Tibial artery (tissue), 4 donors: ENCODE measurements around the gene RNF111.
"Not testable (repeated sequence)": the region's sequence is repeated elsewhere in the genome, so short reads cannot be mapped to it uniquely, and the experiment has no call there.

Experiments used
- DNase-seq, 2 donors: peaks; one replicate each; pipeline ENCODE4 v3.0.0-alpha.2; 2019
- H3K27ac ChIP-seq, 2 donors: fragments of 200-600 bp; sonication (generic) in 1 of 2; 1 replicate in 1 of 2; 2 replicates in 1 of 2; pipeline ENCODE4 v1.5.1; 2018 to 2019; ENCODE audit warnings: mild to moderate bottlenecking in 1 of 2
- H3K27me3 ChIP-seq, 2 donors: fragments of 200-600 bp; sonication (generic) in 1 of 2; one replicate each; pipeline versions ENCODE4 v1.5.1 to v1.6.0; 2016 to 2019
- H3K36me3 ChIP-seq, 3 donors: fragments of 200-600 bp; sonication (generic) in 2 of 3; one replicate each; pipeline ENCODE4 v1.5.1; 2016 to 2019; ENCODE audit warnings: mild to moderate bottlenecking in 2 of 3
- H3K4me1 ChIP-seq, 4 donors: fragments of 200-600 bp; sonication (generic) in 2 of 4; 1 replicate in 3 of 4; 2 replicates in 1 of 4; pipeline ENCODE4 v1.5.1; 2016 to 2019
- H3K4me3 ChIP-seq, 2 donors: fragments of 200-600 bp; sonication (generic) in 1 of 2; 1 replicate in 1 of 2; 2 replicates in 1 of 2; pipeline ENCODE4 v1.5.1; 2018 to 2019; ENCODE audit warnings: mild to moderate bottlenecking in 2 of 2
- H3K9me3 ChIP-seq, 3 donors: fragments of 200-600 bp; sonication (generic) in 1 of 3; one replicate each; pipeline ENCODE4 v1.5.1; 2016 to 2019
- CTCF ChIP-seq, 2 experiments: fragments of 200-600 bp in 1 of 2; fragments of 450-650 bp in 1 of 2; IDR thresholded peaks; one replicate each; pipeline ENCODE4 v1.5.1; 2017 to 2019; ENCODE audit warnings: antibody characterized with exemption in 2 of 2, mild to moderate bottlenecking in 1 of 2, moderate library complexity in 1 of 2
- intact Hi-C: fragments of 100-400 bp; cut with DNase I; formaldehyde crosslinking; loops from one replicate; pipeline ENCODE4 v1.15.0; 2023; ENCODE audit warnings: low total_unique reads

RNF111 gene

GRCh38 chr15:58987036-58987435 lies 427 bp upstream of the RNF111 start:
- Histone ChIP-seq H3K36me3 (peaks cover 0 to 2% (median 2%) of the 10 kb centered on the region in 3 donors), H3K9me3 (no peaks in the 10 kb centered on the region), H3K4me1 (peaks cover 0 to 26% (median 11%) of the 10 kb centered on the region in 4 donors), H3K27me3 (no peaks in the 10 kb centered on the region), H3K27ac (peak overlapping the region; percentile 88 to 93), H3K4me3 (peak overlapping the region; percentile 72 to 92)
- intact Hi-C loops, result no loop called here
- no peak for TF ChIP-seq CTCF (IDR thresholded peaks at IDR 0.05)
- DNase-seq, result no peak

- Histone ChIP-seq H3K9me3 (no peaks in the 10 kb centered on the region), H3K4me1 (peaks cover 0 to 26% (median 11%) of the 10 kb centered on the region in 4 donors), H3K27me3 (no peaks in the 10 kb centered on the region), H3K4me3 (peak overlapping the region; percentile 72 to 92), H3K27ac (peak overlapping the region; percentile 88 to 93), H3K36me3 (peaks cover 0 to 8% (median 4%) of the 10 kb centered on the region in 3 donors)
- TF ChIP-seq CTCF (IDR thresholded peaks at IDR 0.05), result no peak
- peak; percentile 67 to 84 for DNase-seq
- intact Hi-C loops, result no loop called here
Measured at GRCh38 chr15:58988006-58988785, 733 bp downstream of the RNF111 start.

GRCh38 chr15:58992181-58992580 lies 4.7 kb downstream of the RNF111 start:
- H3K4me3 ChIP-seq, result no peak overlapping the region
- no peak overlapping the region for H3K27ac ChIP-seq
- no peaks in the 10 kb centered on the region for H3K27me3 ChIP-seq
- peaks cover 0 to 30% (median 11%) of the 10 kb centered on the region in 4 donors for H3K4me1 ChIP-seq
- no peak for DNase-seq
- no peak for TF ChIP-seq CTCF (IDR thresholded peaks at IDR 0.05)
- peaks cover 0 to 8% (median 4%) of the 10 kb centered on the region in 3 donors for H3K36me3 ChIP-seq
- no peaks in the 10 kb centered on the region for H3K9me3 ChIP-seq
- intact Hi-C loops, result loop anchor here (5.0 kb wide), 2 partner anchors 45 to 670 kb away; no protein-coding TSS in a partner anchor

- no peak for TF ChIP-seq CTCF (IDR thresholded peaks at IDR 0.05)
- no peak overlapping the region for H3K4me3 ChIP-seq
- peaks cover 0 to 19% (median 3%) of the 10 kb centered on the region in 4 donors for H3K4me1 ChIP-seq
- no peaks in the 10 kb centered on the region for H3K27me3 ChIP-seq
- H3K27ac ChIP-seq, result no peak overlapping the region
- peaks cover 0 to 8% (median 4%) of the 10 kb centered on the region in 3 donors for H3K36me3 ChIP-seq
- intact Hi-C loops, result loop anchor here (5.0 kb wide), 2 partner anchors 42 to 667 kb away; no protein-coding TSS in a partner anchor
- DNase-seq, result no peak
- H3K9me3 ChIP-seq, result no peaks in the 10 kb centered on the region
Measured at GRCh38 chr15:58994906-58995453, 7.5 kb downstream of the RNF111 start.

GRCh38 chr15:58999694-59000093 lies 12.2 kb downstream of the RNF111 start:
- no peak for TF ChIP-seq CTCF (IDR thresholded peaks at IDR 0.05)
- no peak for DNase-seq
- Histone ChIP-seq H3K4me3 (no peak overlapping the region), H3K4me1 (peaks cover 0 to 7% (median 0%) of the 10 kb centered on the region in 4 donors), H3K9me3 (no peaks in the 10 kb centered on the region), H3K36me3 (peaks cover 0 to 6% (median 0%) of the 10 kb centered on the region in 3 donors), H3K27me3 (no peaks in the 10 kb centered on the region), H3K27ac (no peak overlapping the region)
- intact Hi-C loops, result no loop called here

GRCh38 chr15:59000251-59000650 lies 12.8 kb downstream of the RNF111 start:
- H3K27ac ChIP-seq, H3K4me1 ChIP-seq, H3K9me3 ChIP-seq, DNase-seq, H3K36me3 ChIP-seq, H3K27me3 ChIP-seq, intact Hi-C loops, H3K4me3 ChIP-seq: not testable (repeated sequence)
